ENCODE results near the gene FBXO34.

- TF ChIP-seq YY1 (IDR thresholded peaks at IDR 0.05; ENCODE audit: insufficient read depth, insufficient read length) (no peak), ZNF274 (IDR thresholded peaks at IDR 0.05; ENCODE audit: low read depth, low read length) (no peak), SUZ12 (IDR thresholded peaks at IDR 0.05; ENCODE audit: extremely low read depth, insufficient read depth, insufficient read length) (no peak)
These were observed 42.3 kb downstream of the FBXO34 start for GRCh38 chr14:55313480-55313879.

Measured in NT2/D1 (cell line).